ENCODE measurements around the gene ENTPD7.

ENTPD7 gene

DNA sequence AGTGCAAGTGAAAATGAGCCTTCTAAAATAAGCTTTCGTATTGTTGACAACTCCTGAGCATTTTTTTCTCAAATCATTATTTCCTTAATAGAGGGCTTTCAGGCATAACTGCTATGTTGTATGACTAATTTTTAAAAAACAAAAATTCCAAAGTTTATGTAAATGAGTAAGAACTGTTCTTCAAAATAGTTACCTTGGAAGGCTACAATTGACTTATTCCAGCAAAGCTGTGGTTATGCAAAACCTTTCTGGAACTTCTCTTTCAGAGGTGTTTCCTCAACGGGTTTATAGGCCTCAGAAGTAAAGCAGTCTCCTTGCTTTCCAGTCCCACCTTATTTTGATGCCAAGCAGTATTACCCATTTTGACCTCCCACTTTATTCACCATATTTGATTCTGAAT is 41.6 kb upstream of the ENTPD7 start:
- H3K9me3 ChIP-seq = no peaks in the 10 kb centered on the region
- H3K36me3 ChIP-seq = peaks cover 11% of the 10 kb centered on the region
- TF ChIP-seq, protein P1, sequence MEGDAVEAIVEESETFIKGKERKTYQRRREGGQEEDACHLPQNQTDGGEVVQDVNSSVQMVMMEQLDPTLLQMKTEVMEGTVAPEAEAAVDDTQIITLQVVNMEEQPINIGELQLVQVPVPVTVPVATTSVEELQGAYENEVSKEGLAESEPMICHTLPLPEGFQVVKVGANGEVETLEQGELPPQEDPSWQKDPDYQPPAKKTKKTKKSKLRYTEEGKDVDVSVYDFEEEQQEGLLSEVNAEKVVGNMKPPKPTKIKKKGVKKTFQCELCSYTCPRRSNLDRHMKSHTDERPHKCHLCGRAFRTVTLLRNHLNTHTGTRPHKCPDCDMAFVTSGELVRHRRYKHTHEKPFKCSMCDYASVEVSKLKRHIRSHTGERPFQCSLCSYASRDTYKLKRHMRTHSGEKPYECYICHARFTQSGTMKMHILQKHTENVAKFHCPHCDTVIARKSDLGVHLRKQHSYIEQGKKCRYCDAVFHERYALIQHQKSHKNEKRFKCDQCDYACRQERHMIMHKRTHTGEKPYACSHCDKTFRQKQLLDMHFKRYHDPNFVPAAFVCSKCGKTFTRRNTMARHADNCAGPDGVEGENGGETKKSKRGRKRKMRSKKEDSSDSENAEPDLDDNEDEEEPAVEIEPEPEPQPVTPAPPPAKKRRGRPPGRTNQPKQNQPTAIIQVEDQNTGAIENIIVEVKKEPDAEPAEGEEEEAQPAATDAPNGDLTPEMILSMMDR (IDR thresholded peaks at IDR 0.05) = no peak
- H3K4me1 ChIP-seq (ENCODE audit: control insufficient read depth in 1 of 2, insufficient read depth in 1 of 2, low read depth in 1 of 2, low read length in 1 of 2) = peaks cover 39 to 61% of the 10 kb centered on the region in 2 experiments
- H3K27ac ChIP-seq = peak overlapping the region; percentile 97
- no peak overlapping the region for H3K4me3 ChIP-seq (ENCODE audit: low read depth in 1 of 2, low read length in 1 of 2)
- no peaks in the 10 kb centered on the region for H3K27me3 ChIP-seq

DNA sequence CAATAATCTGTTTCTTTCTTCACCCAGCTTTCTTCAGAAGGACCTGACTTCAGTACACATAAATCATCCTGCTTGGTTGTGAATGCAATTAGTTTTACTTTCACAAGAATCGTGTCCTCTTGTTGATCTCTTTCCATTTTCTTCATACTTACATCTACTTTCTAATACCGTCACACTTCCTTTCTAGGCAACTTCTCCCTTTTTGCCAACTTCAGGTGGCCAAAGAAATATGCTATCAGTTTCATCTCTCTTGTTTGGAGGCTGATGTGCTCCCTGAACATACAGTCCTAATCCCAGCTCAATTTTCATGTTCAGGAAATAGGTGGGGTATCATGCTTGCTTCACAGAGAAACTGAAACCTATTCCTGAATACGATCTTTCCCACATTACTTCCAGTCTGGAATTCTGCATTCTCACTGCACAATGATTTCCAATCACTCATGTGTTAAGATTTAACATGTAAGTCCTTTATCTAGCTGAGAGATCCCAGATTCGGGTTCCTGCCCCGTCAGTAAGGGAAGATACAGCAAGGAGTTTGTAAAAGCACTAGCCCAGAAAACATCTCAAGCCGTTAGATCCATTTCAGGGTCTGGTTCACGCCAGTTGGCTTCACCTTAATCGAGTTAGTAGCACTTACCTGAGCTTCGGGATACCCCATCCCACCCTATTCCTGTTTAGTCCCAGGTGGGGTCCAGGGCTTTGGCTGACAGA is 40.1 kb upstream of the ENTPD7 start:
- Histone ChIP-seq H3K36me3 (no peaks in the 10 kb centered on the region), H3K9me3 (no peaks in the 10 kb centered on the region), H3K27ac (peak overlapping the region; percentile 97), H3K4me3 (ENCODE audit: low read depth in 1 of 2, low read length in 1 of 2) (peak overlapping the region; percentile 74 to 92), H3K27me3 (no peaks in the 10 kb centered on the region), H3K4me1 (ENCODE audit: control insufficient read depth in 1 of 2, insufficient read depth in 1 of 2, low read depth in 1 of 2, low read length in 1 of 2) (peaks cover 34 to 45% of the 10 kb centered on the region in 2 experiments)
- TF ChIP-seq, protein P1 (IDR thresholded peaks at IDR 0.05) = no peak

DNA sequence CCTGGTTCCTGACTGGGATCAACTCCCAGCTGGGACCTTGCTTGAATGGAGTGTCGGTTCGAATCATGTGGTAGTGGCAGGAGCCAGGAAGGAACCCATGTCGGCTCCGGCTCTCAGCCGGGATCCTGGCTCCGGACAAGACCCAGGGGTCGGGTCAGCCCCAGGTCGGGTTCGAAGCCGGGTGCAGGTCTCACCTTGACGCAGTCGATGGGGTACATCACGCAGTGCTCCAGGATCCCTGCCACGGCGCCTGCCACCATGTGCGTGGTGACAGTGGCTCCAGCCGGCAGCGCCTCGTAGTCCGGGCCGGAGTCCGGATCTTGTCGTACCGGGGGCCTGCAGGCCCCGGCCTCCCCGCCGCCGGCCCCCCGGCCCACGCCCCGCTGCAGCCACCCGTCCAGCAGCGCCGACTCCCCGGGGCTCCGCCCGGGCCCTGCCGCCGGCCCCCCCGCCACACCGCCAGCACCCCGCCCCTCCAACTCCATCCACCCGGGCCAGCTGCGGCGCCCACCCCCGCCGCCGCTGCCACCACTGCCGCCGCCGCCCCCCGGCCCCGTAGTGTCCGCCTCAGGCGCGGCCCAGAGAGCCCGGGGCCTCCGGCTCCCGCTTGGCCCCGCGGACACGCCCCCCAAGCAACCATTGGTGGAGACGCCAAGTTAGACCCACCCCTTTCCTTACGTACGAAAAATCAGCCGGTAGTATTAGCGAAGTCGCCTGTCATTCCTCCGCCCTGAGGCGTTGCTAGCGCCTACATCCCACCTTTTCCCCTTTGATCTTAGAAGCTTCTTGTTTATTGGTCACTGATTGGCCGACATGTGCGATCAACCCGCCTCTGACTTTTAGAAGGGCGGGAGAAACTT is 39.2 kb upstream of the ENTPD7 start, which contains the start of gene SLC25A28:
Gene SLC25A28, minus strand, starts transcription at position 589 of the 860 bp plus-strand sequence. Its CDS starts 104 bp downstream, at position 485.
- no peaks in the 10 kb centered on the region for H3K36me3 ChIP-seq
- peaks cover 34 to 44% of the 10 kb centered on the region in 2 experiments for H3K4me1 ChIP-seq (ENCODE audit: control insufficient read depth in 1 of 2, insufficient read depth in 1 of 2, low read depth in 1 of 2, low read length in 1 of 2)
- TF ChIP-seq, protein P1 (IDR thresholded peaks at IDR 0.05) = no peak

GRCh38 chr10:99620711-99621453 is 38.4 kb upstream of the ENTPD7 start:
- Histone ChIP-seq H3K9me3 (no peaks in the 10 kb centered on the region), H3K4me1 (ENCODE audit: control insufficient read depth in 1 of 2, insufficient read depth in 1 of 2, low read depth in 1 of 2, low read length in 1 of 2) (peaks cover 34 to 44% of the 10 kb centered on the region in 2 experiments), H3K36me3 (no peaks in the 10 kb centered on the region), H3K27me3 (no peaks in the 10 kb centered on the region), H3K27ac (peak overlapping the region; percentile 97), H3K4me3 (ENCODE audit: low read depth in 1 of 2, low read length in 1 of 2) (peak overlapping the region; percentile 74 to 92)
- TF ChIP-seq, protein P1 (IDR thresholded peaks at IDR 0.05) = no peak

More for the DNA sequence above, 39.2 kb upstream of the ENTPD7 start, which contains the start of gene SLC25A28:
- no peaks in the 10 kb centered on the region for H3K9me3 ChIP-seq
- peak within 1 kb of the TSS; percentile 97 for H3K27ac ChIP-seq
- H3K27me3 ChIP-seq = no peaks in the 10 kb centered on the region
- peak within 1 kb of the TSS; percentile 74 to 92 for H3K4me3 ChIP-seq (ENCODE audit: low read depth in 1 of 2, low read length in 1 of 2)
